ENCODE data around the gene ATG3.

- TF ChIP-seq ZC3H10 (CRISPR knock-in tag; IDR thresholded peaks at IDR 0.05) (no peak), ZNF565 (CRISPR knock-in tag; conservative IDR thresholded peaks at IDR 0.05; ENCODE audit: low read depth) (no peak)
Measured at GRCh38 chr3:112546216-112546759, 15.5 kb downstream of the ATG3 start.
